Epidermal melanocyte (primary cell): Measurements from ENCODE around the gene TMEM163.
"Not testable (repeated sequence)": the region's sequence is repeated elsewhere in the genome, so short reads cannot be mapped to it uniquely, and the experiment has no call there.

ENCODE experiments used
- DNase-seq: peaks from one replicate; pipeline ENCODE4 v3.0.0; 2011; ENCODE audit warnings: low spot score; ENCODE audit not compliant: insufficient read length

The TMEM163 gene

GRCh38 chr2:134665727-134666506 lies 52.9 kb downstream of the TMEM163 start:
- no peak for DNase-seq

DNA sequence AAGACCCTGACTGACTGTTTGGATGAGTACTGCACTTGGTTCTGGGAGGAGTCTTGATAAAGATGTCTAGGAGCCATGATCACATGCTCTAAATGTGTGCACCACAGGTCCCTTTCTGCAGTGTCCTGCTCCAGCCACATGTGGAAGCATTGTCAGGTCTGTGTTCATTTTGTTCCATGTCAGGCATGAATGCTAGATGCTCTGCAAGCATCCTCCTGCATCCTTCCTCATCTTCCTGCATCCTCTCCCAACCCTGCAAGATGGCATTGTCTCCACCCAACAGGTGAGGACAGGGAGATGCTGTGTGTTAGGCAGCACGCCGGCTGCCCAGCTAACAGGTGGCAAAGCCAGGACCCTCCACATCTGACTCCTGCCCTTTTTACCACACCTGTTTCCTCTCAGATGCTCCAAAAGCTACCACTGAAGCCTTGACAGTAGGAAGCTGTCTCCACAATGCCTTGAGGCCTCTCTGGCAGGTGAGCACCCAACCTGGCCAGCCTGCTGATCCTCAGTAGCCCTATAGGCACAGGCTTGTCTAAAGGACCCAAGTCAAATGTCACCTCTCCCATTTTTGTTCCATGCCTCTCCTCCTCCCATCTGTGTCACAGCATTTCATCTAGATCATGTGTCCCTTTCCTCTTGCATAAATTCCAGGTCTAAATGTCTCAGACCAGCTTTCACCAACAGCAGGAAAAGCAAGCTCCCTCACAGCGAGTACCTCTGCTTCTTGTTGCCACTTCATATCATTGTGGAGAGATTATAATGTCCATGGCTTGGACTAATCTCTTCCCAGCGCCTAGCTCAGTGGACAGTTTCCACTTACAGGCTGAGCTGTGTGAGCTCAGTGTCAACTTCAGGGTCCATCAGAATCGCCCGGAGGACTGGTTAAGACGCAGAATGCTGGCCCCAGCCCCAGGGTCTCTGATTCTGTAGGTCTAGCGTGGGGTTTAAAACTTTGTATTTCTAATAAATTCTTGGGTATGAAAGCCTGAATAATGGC lies 55.0 kb downstream of the TMEM163 start:
- no peak for DNase-seq

GRCh38 chr2:134662751-134663150 lies 56.0 kb downstream of the TMEM163 start:
- no peak for DNase-seq

DNA sequence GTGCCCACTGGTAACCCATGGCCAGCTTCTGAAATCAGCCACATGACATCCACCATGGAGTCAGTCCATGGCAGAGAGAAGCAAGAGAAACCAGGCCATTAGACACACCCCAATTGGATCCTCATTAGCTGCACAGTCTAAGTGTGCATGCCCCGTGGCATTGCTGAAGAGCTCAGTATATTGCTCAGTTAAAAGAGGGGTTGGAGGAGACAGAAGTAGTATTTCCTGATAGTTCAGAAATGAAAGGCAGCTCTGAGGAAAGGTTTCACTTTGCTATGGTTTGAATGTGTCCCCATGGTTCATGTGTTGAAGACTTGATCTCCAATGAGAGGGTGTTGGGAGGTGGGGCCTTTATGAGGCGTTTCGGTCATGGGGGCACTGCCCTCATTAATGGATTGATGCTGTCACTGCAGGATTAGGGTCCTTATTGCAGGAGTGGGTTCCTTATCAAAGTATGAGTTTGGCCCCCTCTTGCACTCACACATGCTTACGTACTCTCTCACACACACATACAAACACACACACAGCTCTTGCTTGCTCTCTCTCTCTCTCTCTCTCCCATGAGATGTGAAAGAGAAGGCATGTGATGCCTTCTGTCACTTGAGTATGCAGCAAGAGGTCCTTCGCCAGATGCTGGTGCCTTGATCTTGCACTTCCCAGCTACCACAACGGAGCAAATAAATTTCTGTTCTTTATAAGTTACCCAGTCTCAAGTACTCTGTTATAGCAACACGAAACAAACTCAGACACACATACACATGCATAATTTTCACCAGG lies 58.0 kb downstream of the TMEM163 start:
- no peak for DNase-seq

DNA sequence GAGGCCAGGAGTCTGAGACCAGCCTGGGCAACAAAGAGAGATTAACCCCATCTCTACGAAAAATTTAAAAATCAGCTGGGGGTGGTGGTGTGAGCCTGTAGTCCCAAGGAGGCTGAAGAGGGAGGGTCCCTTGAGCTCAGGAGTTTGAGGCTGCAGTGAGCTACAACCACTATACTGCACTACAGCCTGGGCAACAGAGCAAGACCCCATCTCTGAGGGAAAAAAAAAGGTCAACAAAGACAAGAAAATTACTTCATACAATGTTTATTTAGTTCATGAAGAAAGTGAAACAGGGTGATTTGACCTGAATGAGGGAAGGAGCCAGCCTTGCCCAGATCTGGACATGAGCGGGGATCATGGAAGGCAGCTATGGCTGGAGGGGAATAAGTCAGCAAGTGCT lies 59.1 kb downstream of the TMEM163 start:
- no peak for DNase-seq

GRCh38 chr2:134657650-134658250 lies 61.0 kb downstream of the TMEM163 start:
- no peak for DNase-seq

- DNase-seq: not testable (repeated sequence)
These were observed 62.4 kb downstream of the TMEM163 start for GRCh38 chr2:134656391-134656790.

GRCh38 chr2:134648586-134648985 lies 70.2 kb downstream of the TMEM163 start:
- DNase-seq: no peak

- DNase-seq: no peak
These were observed 71.1 kb downstream of the TMEM163 start for GRCh38 chr2:134647607-134648256.

DNA sequence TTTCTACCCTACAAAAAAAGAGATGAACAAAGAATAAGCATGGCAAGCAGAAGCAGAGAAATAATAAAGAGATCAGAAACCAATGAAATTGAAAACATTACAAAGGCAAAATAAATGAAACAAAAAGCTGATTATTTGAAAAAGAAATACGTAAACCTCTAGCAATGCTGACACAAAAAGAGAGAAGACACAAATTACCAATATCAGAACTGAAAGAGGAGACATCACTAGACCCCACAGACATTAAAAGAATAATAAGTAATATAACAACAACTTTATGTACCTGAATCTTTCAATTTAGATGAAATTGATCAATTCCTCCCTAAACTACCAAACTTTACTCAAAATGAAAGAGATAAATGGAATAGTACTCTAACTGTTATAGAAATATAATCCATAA lies 75.9 kb downstream of the TMEM163 start:
- DNase-seq: no peak

DNA sequence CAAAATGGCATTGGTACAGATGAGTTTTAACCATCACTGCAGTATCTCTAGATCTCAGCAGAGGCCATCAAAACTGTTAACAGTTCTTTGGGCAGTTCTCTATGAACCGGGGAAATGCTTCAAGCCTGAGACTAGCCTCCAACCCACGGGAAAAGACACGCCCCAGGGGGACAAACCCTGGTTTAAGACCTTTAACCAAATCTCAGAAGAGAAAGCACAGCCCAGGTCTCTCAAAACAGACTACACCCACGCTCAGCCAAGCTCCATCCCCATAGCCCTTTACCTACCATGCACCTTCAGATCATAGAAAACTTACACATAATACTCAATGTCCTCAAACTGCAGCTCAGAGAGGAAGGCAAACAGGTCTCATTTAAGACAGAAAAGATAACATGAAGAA lies 78.3 kb downstream of the TMEM163 start:
- no peak for DNase-seq

GRCh38 chr2:134639265-134639664 lies 79.5 kb downstream of the TMEM163 start:
- DNase-seq: no peak

DNA sequence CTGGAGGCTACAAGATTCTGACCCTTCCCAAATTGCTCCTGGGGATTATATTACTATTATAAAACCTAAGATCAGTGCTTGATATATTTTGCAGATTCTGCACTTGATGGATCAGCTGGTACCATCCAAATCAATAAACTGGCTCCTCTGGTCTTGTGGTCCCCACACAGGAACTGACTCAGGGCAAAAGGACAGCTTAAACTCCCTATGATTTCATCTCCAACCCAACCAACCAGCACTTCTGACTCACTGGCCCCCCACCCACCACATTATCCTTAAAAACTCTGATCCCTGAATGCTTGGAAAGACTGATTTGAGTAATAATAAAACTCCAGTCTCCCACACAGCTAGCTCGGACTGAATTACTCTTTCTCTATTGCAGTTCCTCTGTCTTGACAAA lies 82.1 kb downstream of the TMEM163 start:
- DNase-seq: no peak

- DNase-seq: no peak
These were observed 84.6 kb downstream of the TMEM163 start for GRCh38 chr2:134634054-134634753.

DNA sequence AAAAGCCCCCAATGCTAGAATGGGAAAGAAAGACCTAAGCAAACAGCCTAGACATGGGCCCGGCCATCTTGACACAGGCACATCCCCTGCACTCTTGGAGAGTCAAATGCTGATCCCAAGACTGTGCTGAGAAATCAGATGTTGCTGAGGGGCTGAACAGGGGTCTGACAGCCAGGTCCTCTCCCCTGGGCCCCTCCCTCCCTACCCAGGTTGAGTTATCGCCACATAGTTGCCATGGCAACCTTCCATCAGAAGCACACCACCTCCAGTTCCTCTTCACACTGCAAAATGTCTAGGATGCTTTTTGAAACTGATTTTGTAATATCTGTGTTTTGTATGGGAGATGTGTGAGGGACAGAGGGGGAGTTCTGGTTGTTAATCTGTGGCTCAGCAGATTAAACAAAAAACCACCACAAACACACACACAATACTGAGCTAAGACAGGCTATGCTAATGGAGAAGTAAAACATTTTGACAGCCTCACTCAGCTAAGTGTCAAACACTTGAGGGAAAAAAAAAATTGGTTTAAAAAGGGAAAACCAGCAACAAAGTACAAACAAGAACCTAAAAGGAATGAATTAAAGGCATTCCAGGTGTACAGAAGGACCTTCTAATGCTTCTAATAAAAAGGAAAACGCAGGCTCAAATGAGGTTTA lies 88.2 kb downstream of the TMEM163 start:
- no peak for DNase-seq

GRCh38 chr2:134628453-134628852 lies 90.3 kb downstream of the TMEM163 start:
- no peak for DNase-seq

DNA sequence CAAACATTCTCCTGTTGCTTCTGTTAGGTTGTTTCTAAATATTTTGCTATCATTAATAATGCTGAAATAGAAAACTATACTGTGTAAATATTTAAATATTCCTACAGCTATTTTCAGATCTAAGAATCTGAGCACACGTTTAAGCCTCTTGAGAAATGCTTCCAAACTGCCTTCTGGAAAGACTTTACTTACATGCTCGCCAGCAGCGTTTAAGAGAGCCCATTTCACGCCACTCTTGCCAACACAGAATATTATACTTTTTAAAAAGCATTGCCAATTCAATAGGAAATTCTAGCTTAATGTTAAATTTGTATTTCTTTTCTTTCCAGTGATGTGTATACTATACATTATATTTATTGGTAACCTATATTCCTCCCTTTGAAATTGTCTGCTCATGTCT lies 92.0 kb downstream of the TMEM163 start:
- DNase-seq: no peak

DNA sequence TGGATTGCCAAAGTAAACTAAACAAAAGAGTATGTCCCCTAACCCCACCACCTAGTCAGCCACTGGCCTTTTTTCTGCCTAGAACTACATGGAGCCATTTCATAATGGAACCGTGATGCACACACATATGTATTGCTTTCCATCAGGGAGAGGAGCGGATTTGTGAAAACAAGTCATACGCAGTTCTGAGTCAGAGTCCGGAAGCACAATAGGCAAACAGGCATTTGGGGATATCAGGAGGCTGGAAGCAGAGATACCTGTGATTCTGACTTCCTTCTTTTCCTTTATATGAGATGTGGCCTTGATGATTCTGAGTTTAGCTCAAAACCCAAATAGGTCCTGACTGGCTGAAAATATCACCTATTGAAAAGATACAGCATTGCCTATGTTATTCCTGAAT lies 93.5 kb downstream of the TMEM163 start:
- DNase-seq: no peak

DNA sequence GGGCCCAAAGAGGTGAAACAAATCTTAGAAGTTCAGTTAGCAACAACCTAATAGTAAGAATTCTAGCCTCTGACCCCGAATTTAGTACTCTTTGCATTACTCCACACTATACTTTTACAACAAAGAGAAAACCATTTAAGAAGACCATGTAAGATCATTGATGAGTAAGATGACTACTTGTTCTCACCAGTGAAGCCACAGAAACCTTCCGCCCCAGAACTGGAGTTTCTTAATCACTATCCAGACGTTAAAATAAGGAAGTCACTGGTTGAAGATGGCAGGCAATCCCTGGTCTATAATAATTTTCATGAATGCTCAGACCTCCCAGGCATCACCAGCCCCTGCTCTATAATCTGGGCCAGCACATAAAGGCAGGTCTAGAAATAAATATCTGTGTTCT lies 95.0 kb downstream of the TMEM163 start:
- no peak for DNase-seq

- no peak for DNase-seq
These were observed 95.8 kb downstream of the TMEM163 start for GRCh38 chr2:134623046-134623445.
